Ishikawa (cell line): ENCODE data around the gene MORC1.

Experiments
- CEBPB ChIP-seq: IDR thresholded peaks from 2 replicates; pipeline ENCODE4 v1.6.1; 2012
- FOXM1 ChIP-seq: IDR thresholded peaks from 2 replicates; pipeline ENCODE4 v1.6.1; 2012; ENCODE audit warnings: low read depth, borderline replicate concordance
- MAX ChIP-seq: IDR thresholded peaks from 2 replicates; pipeline ENCODE4 v1.6.1; 2012
- RAD21 ChIP-seq: IDR thresholded peaks from 2 replicates; pipeline ENCODE4 v1.6.1; 2012; ENCODE audit warnings: low read depth
- REST ChIP-seq: IDR thresholded peaks from 2 replicates; pipeline ENCODE4 v1.6.1; 2012; ENCODE audit warnings: low read depth, mild to moderate bottlenecking
- USF1 ChIP-seq: IDR thresholded peaks from 2 replicates; pipeline ENCODE4 v1.6.1; 2012

DNA sequence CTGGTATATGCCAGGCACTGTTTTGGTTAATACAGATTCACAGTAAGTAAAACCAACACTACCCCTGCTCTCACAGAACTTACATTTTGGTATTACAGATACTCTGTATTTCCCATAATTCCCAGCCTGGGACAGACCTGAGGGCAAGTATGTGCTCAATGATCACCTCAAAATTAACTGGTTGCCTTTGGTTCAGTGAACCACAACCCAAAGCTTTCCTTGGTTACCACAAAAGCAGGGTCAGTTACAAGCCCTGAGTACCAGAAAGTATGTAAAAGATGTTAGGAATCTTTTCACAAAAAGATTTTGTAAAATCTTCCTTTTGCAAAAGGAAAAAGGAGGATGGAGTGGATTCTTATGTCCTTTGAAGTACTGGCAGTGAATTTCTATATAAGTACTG, 92.0 kb downstream of the MORC1 start:
- TF ChIP-seq MAX: no peak
- no peak for TF ChIP-seq RAD21
- TF ChIP-seq USF1: no peak
- no peak for TF ChIP-seq FOXM1
- no peak for TF ChIP-seq CEBPB
- TF ChIP-seq REST: no peak
